GM10248 (cell line): ENCODE results near the gene NDUFAF7.
A peak's percentile ranks its signal among the peaks of the same experiment; 100 is the strongest.

Source experiments
- CTCF ChIA-PET: fragments of 300-600 bp; sonication (Branson Sonifier 250); formaldehyde crosslinking; extraction: SDS; loops from one replicate; lab custom pipeline; 2021; ENCODE audit warnings: antibody characterized with exemption; lab: Yijun Ruan, JAX
- POLR2A ChIA-PET: fragments of 350-650 bp; sonication (Branson Sonifier 250); formaldehyde crosslinking; extraction: SDS; loops from one replicate; lab custom pipeline; 2020; ENCODE audit warnings: antibody characterized with exemption; lab: Yijun Ruan, JAX
- DNase-seq: peaks from one replicate; pipeline ENCODE4 v3.0.0; 2012; ENCODE audit errors: extremely low spot score
- CTCF ChIP-seq: IDR thresholded peaks from 2 replicates; pipeline ENCODE4 v1.5.1; 2012; ENCODE audit warnings: mild to moderate bottlenecking, low read depth; ENCODE audit errors: extremely low read depth, missing control alignments, control extremely low read depth

NDUFAF7 gene

GRCh38 chr2:37228788-37229187 lies 2.7 kb upstream of the NDUFAF7 start:
- POLR2A ChIA-PET, result no interaction called here
- TF ChIP-seq CTCF, result no peak
- DNase-seq, result no peak
- CTCF ChIA-PET, result interaction anchor here (1.2 to 1.6 kb wide), 2 partner anchors 10 to 36 kb away, joined by 4 read pairs; no protein-coding TSS in a partner anchor

- ChIA-PET POLR2A (no interaction called here), CTCF (no interaction called here)
- no peak for TF ChIP-seq CTCF
- no peak for DNase-seq
Observed at GRCh38 chr2:37230581-37230980, 877 bp upstream of the NDUFAF7 start.

GRCh38 chr2:37232131-37232933 lies 874 bp downstream of the NDUFAF7 start:
- POLR2A ChIA-PET, result interaction anchor here (1.0 to 1.5 kb wide), 2 partner anchors 12 kb away, joined by 4 to 12 read pairs; no protein-coding TSS in a partner anchor
- no peak for TF ChIP-seq CTCF
- CTCF ChIA-PET, result interaction anchor here (1.1 to 2.2 kb wide), 5 partner anchors 9 to 600 kb away, joined by 3 to 6 read pairs (median 4); no protein-coding TSS in a partner anchor
- peak; percentile 37 for DNase-seq

- DNase-seq, result no peak
- CTCF ChIA-PET, result interaction anchor here (1.6 to 2.4 kb wide), 3 partner anchors 11 to 19 kb away, joined by 6 read pairs; partner anchors contain the start of genes CEBPZ and NDUFAF7
- no peak for TF ChIP-seq CTCF
- POLR2A ChIA-PET, result interaction anchor here (2.8 kb wide), 1 partner anchor 12 kb away, joined by 12 read pairs; the partner anchor contains the start of genes CEBPZ and NDUFAF7
Observed at GRCh38 chr2:37243435-37243834, 12.0 kb downstream of the NDUFAF7 start.

GRCh38 chr2:37244017-37244416 lies 12.6 kb downstream of the NDUFAF7 start:
- DNase-seq, result peak; percentile 39
- TF ChIP-seq CTCF, result no peak
- ChIA-PET CTCF (interaction anchor here (1.2 to 2.4 kb wide), 4 partner anchors 10 to 21 kb away, joined by 3 to 6 read pairs (median 5); no protein-coding TSS in a partner anchor), POLR2A (interaction anchor here (2.8 kb wide), 1 partner anchor 12 kb away, joined by 12 read pairs; the partner anchor contains the start of genes CEBPZ and NDUFAF7)

- no peak for TF ChIP-seq CTCF
- POLR2A ChIA-PET, result interaction anchor here (2.8 kb wide), 1 partner anchor 13 kb away, joined by 12 read pairs; the partner anchor contains the start of genes CEBPZ and NDUFAF7
- CTCF ChIA-PET, result interaction anchor here (1.2 to 2.4 kb wide), 4 partner anchors 10 to 22 kb away, joined by 3 to 7 read pairs (median 5); no protein-coding TSS in a partner anchor
- DNase-seq, result no peak
Observed at GRCh38 chr2:37244755-37245154, 13.3 kb downstream of the NDUFAF7 start.
